NCI-H1417 treated with DMSO at 0.1 percent for 48 hours (cell line): ENCODE data around the gene NAPA.

Source experiments
- DNase-seq: peaks from one replicate; lab custom pipeline; 2025; lab: John Stamatoyannopoulos, UW

Gene NAPA

DNA sequence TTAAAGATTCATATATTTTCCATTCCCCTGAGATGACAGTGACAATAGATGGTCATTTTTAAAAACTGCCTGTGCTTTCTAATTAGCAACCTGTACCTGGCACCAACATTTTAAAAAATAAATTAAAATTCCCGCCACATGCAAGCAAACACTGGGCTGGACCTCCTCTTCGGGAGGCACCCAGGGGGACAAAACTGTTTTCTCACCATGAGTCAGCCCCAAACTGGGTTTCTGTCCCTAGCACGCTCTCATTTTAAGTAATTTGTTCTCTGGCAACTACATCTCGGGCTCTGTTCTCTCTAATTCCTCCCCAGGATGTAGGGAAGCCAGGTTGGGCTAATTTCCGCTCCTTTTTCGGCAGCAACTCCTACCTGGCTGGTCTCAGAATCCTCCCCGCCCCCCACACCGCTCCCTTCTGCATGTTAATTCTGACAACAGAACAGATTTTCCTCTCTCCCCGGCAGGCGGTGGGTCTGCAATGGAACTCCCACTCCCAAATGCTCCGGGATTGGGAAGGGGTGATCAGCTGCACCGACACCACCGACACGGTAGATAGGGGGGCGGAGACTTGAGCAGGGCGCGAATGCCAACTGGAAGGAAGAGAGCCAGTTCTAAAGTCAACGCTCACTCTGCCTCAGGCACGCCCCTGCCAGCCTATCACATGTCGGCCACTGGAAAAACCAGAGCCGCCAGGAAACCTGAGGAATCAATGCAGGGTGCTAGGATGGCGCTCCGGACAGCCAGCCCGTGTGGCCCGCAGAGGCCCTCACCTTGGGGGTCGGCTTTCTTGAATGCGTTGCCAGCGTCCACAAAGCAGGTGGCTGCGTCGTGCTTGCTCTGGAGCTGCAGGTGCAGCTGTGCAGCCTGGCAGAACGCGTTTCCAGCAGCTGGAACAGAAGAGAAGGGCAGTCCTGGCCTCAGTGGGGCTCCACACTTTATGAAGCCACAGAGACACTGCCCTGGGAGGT, 14.7 kb downstream of the NAPA start:
- no peak for DNase-seq

DNA sequence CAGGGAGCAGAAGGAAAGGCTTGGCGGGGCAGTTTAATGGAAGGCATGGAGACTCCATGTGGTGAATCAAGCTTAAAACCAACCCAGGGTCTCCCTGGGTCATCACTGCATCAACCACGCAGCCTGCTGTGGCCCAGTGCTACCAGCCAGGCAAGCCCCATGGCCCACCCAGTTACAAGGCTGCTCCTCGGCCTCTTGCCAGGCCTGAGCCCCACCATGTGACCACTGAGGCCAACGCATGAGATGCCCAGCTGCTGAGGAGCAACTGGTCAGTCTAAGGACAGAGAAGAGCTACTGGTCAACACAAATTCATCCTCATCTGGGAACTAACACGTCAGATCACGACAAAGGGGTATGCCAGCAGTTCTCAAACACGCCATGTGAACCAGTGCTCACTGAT, 15.5 kb downstream of the NAPA start:
- no peak for DNase-seq

DNA sequence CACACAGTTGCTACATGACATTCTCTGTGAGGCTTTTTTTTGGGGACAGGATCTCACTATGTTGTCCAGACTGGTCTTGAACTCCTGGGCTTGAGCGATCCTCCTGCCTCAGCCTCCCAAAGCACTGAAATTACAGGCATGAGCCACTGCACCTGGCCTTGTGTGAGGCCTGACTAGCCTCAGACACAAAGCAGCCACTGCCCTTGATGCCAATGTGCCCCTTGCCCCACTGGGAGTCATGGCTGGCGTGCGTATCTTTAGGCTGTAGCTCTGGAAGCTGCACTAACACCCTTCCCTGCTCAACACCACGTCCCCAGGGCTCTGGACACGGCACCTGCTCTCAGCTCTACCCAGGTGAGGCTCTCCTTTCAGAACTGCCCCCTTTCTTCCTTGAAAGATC, 16.3 kb downstream of the NAPA start:
- no peak for DNase-seq

DNA sequence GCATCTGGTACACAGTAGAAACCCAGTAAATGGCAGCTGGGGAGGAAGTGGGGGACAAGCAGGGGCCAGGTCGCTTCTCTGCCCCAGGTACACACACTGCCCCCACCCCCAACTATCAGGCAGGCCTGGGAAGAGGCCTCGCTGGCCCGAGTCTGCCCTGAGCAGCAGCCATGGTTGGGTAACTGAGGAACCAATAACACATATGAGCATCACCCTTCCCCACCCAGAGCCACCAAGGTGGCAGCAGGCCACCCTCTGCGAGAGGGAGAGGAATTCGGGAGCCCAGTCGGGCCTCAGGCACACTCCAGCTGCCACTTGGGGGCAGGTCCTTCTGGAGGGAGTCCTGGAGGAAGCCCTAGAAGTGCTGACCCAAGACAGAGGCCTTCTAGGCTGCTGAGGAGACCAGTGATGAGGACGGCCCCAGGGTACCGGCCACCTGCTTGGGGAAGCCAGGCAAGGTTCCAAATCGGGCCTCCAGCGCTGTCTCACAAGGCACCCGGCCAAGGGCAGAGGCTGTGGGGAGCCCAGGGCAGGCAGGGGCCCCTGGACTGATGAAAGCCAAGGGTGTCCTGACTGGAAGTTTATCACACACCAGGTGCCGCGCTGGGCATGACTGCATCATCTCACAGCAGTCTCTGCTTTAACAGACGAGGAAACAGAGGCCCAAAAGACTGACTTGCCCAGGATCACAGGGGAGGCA, 16.9 kb downstream of the NAPA start:
- no peak for DNase-seq

DNA sequence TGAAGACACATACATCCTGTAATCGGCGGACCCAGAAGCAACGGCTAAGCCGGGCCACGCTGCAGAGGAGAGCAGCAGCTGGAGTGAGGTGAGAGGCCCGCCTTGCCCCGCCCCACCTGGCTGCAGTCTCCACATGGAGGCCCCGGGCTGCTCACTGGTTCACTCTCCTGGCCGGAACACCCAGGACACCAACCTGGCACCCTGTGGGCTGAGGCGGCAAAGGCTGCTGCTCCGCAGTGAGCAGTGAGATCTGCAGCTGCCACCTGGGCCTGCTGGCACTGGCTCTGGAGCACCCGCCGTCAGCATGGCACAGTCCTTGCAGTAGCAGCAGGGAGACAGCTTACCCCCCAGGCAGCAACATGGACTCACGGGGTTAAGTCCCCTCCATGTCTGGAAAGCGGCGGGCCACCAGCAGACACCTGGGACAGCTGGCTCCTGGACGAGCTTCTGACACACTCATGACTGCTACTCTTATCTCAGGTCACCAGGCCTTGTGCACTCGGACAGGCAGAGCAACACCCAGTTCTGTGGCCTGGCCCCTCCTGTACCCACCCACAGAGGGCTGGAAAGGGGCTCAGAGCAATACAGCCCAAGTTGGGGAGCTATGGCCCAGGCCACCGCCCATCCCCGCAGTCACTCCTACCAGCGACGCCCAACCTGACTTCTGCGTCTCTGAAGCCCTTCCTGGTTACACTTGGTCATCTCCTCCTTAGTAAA, 17.7 kb downstream of the NAPA start:
- no peak for DNase-seq

DNA sequence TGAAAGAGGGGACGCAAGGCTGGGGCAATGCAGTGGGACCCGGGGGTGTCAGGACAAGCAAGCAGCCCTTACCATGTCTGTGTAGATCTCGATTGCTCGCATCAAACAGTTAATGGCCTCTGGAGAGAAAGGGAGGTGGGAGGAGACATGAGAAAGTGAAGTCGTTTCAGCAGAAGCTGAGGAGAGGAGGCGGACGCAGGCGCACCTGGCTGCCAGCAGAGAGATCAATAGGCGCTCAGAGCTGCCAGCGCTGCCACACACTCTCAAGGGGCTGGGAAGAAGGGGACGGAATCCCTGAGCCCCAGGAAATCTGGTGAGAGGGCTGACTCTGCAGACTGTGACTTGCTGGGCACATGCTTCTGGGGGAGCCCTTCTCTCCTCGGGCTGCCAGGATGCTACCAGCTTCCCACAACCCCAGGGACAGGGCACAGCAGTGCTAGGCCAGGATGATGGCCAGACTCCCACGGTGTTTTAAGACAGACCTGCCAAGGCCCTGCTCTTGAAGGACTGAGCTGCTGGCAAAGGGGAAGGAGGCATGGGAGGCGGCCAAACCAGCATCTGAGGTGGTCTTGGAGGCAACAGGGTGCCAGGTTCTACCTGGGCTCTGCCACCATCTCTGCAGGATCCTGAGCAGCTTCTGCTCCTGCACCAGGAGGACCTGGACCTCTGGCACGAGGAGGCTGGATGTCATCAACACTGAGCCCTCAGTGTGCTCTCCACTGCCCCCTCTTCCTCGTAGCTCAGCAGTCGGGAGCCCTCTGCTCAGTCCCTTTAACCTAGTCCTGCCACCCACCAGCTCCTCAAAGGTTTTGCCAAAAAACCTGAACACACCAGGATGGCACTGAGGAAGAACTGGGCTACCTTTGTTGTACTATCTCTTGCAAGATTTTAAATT, 19.1 kb downstream of the NAPA start:
- DNase-seq: no peak

DNA sequence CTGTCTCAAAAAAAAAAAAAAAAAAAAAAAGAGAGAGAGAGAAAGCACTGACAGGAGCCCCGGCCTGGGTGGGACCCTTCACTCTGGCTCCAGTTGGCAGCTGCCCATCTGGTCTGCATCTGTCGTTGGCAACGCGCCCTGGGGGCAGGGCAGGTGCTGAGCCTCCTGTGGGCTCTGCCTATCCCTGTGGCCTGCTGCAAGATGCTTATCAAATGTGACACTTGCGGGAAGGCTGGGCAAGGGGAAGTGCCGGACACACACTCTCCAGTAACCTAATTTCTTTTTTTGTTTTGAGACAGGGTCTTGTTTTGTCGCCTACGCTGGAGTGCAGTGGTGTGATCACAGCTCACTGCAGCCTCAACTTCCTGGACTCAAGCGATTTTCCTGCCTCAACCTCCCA, 20.1 kb downstream of the NAPA start:
- no peak for DNase-seq

DNA sequence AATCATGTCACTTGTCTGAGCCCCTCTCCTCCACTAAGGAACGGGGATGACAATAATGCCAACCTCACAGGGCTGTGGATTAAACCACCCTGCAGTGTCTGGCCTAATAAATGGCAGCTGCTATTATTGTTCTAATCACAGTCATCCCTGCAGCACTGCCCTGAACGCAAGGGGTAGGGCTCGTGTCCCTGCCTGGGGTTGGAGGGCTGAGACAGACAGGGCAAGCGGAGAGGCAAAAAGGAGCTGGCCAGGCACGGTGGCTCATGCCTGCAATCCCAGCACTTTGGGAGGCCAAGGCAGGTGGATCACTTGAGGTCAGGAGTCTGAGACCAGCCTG, 20.7 kb downstream of the NAPA start:
- no peak for DNase-seq

DNA sequence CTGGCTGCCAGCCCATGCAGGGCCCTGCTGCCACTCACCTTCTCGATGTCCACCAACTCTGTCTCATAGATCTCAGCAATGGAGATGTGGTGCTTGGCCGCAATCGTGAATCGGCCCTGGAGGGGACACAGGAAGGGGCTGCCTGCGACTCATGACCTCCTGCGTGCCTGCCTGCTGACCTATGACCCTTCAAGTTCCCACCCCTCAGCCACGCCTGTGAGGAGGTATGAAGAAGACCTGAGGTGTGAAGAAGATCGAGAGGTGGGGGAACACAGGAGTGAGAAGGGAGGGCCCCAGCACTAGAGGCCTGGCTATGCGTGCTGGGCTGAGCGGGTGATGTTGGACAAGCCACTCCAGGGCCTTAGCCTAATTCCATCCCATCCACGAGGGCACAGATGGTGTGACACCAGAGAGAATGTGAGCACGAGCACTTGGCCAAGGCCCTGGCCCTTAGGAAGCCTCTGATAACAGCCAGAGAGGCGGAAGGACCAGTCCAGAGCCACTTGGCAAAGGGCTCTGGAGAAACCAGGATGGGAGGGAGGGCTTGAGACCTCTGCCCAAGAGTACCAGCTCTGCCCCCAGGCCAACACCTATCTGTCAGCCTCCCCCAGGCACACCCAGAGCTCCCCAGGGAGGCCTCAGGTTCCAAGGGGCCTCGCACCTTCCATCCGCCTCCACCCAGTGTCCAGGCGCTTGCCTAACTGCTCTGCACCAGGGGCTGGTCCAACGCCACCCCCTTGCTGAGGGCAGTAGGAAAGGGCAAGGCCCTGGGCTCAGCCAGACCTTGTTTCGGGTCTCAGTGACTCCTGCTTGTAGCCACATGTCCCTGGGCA, 21.3 kb downstream of the NAPA start:
- no peak for DNase-seq

DNA sequence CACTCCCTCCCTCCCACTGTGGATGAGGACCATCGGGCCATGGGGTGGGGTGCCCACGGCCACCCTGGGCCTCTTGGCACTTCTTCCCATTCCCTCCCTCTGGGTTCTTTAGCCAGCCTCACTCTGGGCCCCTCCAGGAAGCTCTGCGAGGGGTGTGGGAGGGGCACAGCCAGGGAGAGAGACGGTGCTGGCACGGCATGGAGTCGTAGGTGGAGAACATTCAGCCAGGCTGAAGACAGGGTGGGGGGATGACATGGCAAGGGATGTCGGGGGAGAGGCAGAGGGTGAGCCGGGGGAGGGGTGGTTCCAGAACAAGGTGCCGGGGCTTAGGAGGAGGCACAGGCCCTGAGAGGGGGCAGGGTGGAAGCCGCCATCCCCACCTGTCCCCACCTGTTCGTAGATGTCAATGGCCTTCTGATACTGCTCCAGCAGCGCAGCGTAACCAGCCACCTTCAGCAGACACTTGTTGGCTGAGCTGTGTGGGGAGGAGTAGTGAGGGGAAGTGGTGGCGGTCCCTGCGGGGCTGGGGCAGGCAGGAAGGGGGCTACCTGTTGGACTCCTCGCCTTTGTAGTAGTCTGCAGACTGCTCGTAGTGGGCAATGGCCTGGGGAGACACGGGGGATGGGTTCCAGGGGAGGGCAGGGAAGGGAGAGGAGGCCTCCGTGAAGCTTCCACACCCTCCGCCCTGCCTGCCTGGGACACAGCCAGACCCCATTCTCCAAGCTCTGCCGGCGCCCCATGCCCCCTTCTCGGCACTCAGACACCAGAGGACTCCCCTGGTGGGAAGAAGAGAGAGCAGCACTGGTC, 22.1 kb downstream of the NAPA start:
- DNase-seq: no peak

DNA sequence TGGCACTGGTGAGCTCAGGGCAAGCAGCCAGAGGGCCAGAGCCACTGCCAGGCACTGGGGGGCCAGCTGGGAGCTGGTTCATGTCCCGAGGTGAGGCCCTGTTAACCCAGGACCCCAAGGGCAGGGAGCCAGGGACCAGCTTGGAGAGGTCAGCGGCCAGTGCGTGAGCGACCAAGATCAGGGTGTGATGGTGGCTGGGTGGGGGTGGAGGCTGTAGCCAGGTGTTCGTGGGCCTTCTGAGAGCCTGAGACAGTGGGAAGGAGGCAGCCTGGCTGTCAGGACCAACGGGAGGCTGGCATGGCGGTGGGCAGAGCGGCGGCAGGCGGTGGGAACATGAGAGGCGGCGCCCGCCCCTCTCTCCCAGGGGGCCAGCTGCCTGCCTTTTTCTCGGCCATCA, 22.7 kb downstream of the NAPA start:
- DNase-seq: no peak

DNA sequence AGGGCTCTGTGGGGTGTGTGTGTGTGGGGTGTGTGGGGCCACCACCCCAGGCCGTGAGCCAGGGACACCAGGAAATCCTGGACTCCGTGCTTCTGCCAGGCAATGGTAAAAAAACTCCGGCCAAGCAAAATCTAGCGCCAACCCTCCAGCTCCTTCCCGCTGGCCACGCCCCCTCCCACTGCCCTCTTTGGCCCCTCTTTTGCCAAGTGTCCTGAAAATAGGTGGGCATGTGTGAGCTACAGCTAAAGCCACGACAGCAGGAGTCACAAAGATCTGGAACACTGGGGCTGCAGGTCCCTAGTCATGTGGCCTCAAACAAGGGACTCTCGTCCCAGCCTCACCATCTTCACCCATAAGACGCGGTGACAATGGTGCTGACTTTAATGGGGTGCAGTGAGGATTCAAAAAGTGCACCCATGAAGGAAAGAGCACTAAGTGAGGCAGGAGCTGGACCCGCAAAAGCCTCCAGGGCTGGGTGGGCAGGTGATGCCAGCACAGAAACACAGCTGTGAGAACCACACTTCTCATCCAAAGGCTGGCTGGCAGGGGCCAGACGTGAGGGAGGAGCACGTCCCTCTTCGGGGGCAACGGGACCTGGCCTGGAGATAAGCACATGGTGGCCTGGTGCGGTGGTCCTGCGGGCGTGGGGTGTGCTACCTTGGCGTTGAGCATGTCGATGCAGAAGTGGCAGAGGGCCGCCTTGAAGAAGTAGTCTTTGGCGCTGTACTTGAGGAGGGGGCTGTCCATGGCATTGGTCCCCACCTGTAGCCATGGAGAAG, 23.3 kb downstream of the NAPA start:
- DNase-seq: no peak

DNA sequence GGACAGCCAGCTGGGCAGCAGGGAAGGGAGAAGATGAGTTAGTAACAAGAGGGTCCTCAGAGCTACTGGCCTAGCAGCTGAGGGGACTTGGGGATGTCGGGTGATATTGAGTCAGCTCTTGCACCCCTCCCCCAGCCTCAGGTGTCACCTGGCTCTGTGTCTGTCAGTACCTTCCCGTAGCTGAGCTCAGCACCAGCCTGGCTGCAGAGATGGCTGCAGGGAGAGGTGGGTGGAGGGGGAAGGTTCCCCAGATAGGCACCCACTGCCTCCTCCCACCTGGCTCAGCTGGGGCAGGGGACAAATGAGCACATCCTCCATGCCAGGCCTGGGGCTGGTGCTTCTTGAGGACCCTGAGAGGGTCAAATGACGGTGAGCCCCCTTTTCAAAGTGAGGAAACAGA, 24.0 kb downstream of the NAPA start:
- DNase-seq: no peak

DNA sequence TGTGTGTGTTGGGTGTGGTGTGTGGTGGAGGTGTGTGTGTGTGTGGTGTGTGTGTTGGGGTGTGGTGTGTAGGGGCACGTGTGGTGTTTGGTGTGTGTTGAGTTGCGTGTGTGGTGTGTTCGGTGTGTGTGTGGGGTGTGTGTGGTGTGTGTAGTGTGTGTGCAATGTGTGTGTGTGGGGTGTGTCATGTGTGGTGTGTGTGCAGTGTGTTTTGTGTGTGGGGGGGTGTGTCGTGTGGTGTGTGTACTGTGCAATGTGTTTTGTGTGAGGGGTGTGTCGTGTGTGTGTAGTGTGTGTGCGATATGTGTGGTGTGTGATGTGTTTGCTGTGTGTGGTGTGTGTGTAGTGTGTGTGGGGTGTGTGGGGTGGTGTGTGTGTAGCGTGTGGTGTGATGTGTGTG, 24.8 kb downstream of the NAPA start:
- DNase-seq: no peak

DNA sequence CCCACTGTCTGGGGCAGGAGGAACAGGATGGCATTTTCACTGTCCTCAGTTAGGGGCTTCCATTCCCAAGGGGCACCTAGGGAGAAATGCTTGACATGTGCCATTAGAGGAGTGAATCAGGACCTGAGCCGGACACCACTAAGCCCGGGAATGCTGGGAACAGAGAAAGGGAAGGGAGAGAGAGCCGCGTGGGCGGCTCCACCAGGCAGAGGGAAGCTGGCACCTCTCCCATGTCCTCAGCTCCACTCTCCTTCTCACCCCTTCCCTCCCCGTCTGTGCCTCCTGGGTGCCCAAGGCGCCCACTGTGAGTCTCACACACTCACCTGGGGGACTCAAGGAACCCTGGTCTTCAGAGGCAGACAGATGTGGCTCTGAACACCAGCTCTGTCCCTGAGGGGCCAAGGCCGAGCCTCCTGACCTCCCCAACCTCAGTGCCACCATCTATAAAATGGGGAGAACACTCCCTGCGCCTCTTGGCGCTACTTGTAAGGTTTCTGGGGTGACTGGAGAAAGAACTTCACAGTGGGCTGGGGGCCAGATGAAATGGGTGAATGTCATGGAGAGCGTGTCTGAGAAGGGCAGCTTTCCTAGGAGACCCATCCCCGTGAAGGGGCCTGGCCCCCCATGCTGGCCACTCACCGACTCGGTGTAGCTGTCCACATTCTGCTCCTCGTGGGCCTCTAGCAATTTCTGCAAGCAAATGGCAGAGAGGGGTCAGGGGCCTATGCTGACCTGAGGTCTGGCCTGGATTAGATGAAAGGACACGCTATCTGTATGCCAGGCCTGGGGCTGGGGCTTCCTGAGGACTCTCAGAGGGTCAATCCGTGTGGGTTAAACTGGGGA, 25.6 kb downstream of the NAPA start:
- DNase-seq: no peak

DNA sequence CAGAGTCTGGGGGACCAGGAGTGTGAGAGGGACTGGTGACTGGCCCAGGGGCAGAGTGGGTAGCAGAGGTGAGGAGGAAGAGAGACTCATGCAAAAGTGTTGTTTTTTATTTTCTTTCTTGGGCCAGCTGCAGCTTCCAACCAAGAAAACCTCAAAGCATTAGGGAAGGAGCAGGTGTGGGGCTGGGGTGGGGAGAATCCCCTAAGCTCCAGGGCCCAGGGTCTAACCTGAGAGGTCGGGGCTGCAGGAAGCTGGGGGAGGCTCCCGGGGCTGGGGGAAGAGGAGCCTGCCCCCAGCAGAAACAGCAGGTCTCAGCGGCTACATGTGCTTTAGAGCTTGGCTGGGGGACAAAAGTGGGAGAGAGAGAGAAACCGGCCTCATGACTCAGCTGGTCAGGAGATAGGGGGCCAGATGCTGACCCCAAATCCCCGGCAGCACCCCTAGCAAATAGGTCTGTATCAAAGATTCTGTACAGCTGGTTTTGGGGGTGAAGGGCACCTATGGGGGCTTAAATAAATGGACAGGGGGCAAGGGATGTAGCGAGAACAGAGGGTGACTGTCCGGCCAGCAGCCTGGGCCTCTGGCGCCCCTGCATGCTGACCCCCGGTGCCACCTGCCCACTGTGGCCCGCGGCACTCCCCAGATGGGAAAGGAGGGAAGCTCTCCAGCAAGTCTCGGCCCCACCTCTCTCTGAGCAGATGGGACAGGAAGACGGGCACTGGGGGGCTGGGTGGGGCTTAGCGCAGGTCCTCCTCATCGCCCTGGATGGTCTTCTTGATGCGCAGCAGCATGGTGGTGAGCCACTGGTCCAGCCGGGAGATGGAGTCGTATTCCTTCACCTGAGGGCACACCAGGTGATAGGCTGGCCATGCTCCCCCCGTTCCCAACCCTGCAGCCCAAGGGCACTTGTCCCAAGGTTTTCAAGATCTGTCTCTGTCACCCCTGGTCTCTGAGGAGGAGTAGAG, 27.0 kb downstream of the NAPA start:
- DNase-seq: no peak

DNA sequence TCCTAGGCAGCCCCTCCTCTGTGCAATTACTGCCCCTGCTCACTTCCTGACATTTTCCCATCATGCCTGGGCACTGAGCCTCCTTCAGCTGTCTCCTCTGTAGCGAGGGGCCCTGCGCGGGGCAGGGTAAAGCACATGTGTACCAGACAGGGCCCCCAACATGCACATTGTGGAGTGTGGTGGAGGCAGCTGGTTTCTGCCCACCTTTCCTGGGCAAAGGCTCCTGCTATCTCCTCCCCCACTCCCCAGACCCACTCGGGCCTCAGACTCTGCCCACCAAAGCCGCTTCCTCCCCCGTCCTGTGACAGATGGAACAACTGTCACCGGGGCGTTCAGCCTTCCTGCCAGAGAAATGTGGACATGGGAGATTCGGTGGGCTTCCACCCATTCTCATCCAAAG, 28.0 kb downstream of the NAPA start:
- DNase-seq: no peak
